MM.1S (cell line): ENCODE data around the gene TCF15.

Experiments used
- DNase-seq: peaks from one replicate; pipeline ENCODE4 v3.0.0-alpha.2; 2015
- H2AFZ ChIP-seq: fragments of 300-600 bp; sonication (generic); 2 replicates; pipeline ENCODE4 v1.6.0; 2016; ENCODE audit warnings: antibody characterized with exemption, low read length
- H3F3A ChIP-seq: fragments of 300-600 bp; sonication (generic); 2 replicates; pipeline ENCODE4 v1.6.1; 2016; ENCODE audit warnings: mild to moderate bottlenecking, antibody characterized with exemption, low read length, moderate library complexity, mixed read lengths; ENCODE audit not compliant: insufficient read depth
- H3K27ac ChIP-seq: fragments of 300-600 bp; sonication (generic); 2 replicates; pipeline ENCODE4 v1.5.1; 2016; ENCODE audit warnings: mild to moderate bottlenecking, low read length
- H3K27me3 ChIP-seq: fragments of 300-600 bp; sonication (generic); replicated peaks from 2 replicates; pipeline ENCODE4 v1.6.0; 2016; ENCODE audit warnings: low read length; ENCODE audit not compliant: insufficient read depth
- H3K36me3 ChIP-seq: fragments of 300-600 bp; sonication (generic); replicated peaks from 2 replicates; pipeline ENCODE4 v1.6.1; 2016; ENCODE audit warnings: mild to moderate bottlenecking, low read length, mixed read lengths; ENCODE audit not compliant: insufficient read depth
- H3K4me1 ChIP-seq: fragments of 300-600 bp; sonication (generic); 2 replicates; pipeline ENCODE4 v1.6.1; 2016; ENCODE audit warnings: low read length, mixed read lengths
- H3K4me2 ChIP-seq: fragments of 300-600 bp; sonication (generic); 2 replicates; pipeline ENCODE4 v1.6.0; 2016; ENCODE audit warnings: low read depth, low read length
- H3K4me3 ChIP-seq: fragments of 300-600 bp; sonication (generic); 2 replicates; pipeline ENCODE4 v1.5.1; 2016; ENCODE audit warnings: low read length, mixed read lengths
- H3K79me2 ChIP-seq: fragments of 300-600 bp; sonication (generic); 2 replicates; pipeline ENCODE4 v1.6.1; 2016; ENCODE audit warnings: mixed run types, low read length, mixed read lengths
- H3K9ac ChIP-seq: fragments of 300-600 bp; sonication (generic); 2 replicates; pipeline ENCODE4 v1.6.1; 2016; ENCODE audit warnings: low read length, mixed read lengths
- H3K9me2 ChIP-seq: fragments of 300-600 bp; sonication (generic); replicated peaks from 2 replicates; pipeline ENCODE4 v1.6.1; 2016; ENCODE audit warnings: mild to moderate bottlenecking, low read length, mixed read lengths; ENCODE audit not compliant: insufficient read depth
- H3K9me3 ChIP-seq: fragments of 300-600 bp; sonication (generic); replicated peaks from 2 replicates; pipeline ENCODE4 v1.6.1; 2016; ENCODE audit warnings: mild to moderate bottlenecking, low read length, mixed read lengths; ENCODE audit not compliant: insufficient read depth
- H4K20me1 ChIP-seq: fragments of 300-600 bp; sonication (generic); 2 replicates; pipeline ENCODE4 v1.6.1; 2016; ENCODE audit warnings: mild to moderate bottlenecking, low read length, moderate library complexity, mixed read lengths; ENCODE audit not compliant: insufficient read depth
- EZH2 ChIP-seq: fragments of 300-600 bp; sonication (generic); optimal IDR thresholded peaks from 2 replicates; pipeline ENCODE3; 2017; ENCODE audit warnings: low read depth, mild to moderate bottlenecking, antibody characterized with exemption, low read length, mixed read lengths
- EZH2phosphoT487 ChIP-seq: fragments of 300-600 bp; sonication (generic); IDR thresholded peaks from 2 replicates; pipeline ENCODE4 v1.6.1; 2018; ENCODE audit warnings: antibody characterized with exemption, low read length
- TF ChIP-seq, protein P1 (sequence below): fragments of 300-600 bp; sonication (generic); IDR thresholded peaks from 2 replicates; pipeline ENCODE4 v1.5.1; 2016; ENCODE audit warnings: antibody characterized with exemption, low read length, mixed read lengths

TCF15 gene

DNA sequence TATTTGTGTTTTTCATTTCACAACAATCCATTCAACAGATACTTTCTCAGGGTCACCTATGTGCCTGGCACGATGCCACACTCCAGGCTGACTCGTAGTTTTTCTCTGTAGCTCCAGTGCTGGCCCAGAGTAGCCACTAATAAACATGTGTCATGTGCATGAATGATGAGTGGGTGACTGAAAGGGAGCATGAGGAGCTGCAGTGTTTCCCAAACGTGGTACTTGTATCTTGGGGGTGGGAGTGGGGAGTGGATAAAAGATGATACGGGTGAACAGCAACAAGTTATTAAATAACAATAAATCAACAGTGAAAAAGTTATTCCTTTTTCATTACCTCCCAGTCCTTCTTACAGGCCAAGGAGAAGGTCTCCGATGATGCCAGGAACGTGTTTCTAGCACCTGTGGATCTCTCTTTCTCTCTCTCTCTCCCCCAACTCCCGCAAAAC, 25.8 kb upstream of the TCF15 start:
- Histone ChIP-seq H3F3A (no peaks in the 10 kb centered on the region), H3K27me3 (0 out of 2 replicates have a peak, but pooled peaks cover 5% of the 10 kb centered on the region), H3K4me1 (no peaks in the 10 kb centered on the region), H3K27ac (no peak overlapping the region), H3K9me2 (no peaks in the 10 kb centered on the region), H3K9ac (no peak overlapping the region), H3K36me3 (no peaks in the 10 kb centered on the region), H3K4me3 (no peak overlapping the region), H2AFZ (no peak overlapping the region), H4K20me1 (no peaks in the 10 kb centered on the region), H3K9me3 (no peaks in the 10 kb centered on the region), H3K79me2 (no peaks in the 10 kb centered on the region), H3K4me2 (no peak overlapping the region)
- TF ChIP-seq, protein P1, sequence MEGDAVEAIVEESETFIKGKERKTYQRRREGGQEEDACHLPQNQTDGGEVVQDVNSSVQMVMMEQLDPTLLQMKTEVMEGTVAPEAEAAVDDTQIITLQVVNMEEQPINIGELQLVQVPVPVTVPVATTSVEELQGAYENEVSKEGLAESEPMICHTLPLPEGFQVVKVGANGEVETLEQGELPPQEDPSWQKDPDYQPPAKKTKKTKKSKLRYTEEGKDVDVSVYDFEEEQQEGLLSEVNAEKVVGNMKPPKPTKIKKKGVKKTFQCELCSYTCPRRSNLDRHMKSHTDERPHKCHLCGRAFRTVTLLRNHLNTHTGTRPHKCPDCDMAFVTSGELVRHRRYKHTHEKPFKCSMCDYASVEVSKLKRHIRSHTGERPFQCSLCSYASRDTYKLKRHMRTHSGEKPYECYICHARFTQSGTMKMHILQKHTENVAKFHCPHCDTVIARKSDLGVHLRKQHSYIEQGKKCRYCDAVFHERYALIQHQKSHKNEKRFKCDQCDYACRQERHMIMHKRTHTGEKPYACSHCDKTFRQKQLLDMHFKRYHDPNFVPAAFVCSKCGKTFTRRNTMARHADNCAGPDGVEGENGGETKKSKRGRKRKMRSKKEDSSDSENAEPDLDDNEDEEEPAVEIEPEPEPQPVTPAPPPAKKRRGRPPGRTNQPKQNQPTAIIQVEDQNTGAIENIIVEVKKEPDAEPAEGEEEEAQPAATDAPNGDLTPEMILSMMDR: no peak
- no peak for TF ChIP-seq EZH2
- no peak for TF ChIP-seq EZH2phosphoT487
- DNase-seq: no peak

DNA sequence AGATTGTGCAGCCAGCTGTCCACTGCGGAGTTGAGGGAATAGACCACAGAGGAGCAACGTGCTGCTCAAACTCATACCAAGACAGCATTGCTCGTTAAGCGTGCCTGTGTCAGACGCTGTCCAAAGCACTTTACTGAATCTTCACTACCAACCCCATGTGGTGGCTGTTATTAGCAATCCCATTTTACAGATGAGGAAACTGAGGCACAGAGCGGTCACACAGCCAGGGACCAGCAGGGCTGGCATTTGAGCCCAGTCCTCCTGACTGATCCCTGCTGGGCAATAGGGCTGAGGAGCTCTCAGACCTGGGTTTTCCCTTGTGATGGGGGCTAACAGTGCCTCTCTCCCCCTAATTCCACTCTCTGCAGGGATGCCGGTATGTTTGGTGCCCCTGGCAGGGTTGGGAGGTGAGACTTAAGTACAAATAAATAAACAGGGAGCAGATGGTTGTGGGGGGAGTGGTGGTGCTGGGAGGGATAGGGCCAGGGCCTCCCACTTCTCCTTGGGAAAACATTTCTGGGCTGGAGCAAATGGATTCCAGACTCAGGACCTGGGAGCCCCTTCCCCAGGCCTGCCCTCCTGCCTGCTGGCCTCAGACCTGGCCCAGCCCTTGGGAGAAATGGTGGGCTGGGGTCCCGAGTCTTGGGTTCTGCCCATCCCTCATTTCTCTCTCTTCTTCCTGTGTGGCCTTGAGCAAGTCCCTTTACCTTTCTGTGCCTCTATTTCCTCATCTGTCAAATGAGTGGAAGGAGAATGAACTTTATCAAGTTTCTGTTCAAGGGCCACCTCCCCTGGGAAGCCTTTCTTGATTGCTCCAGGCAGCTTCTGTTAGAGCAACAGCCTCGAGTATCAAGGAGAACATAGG, 25.2 kb upstream of the TCF15 start:
- no peaks in the 10 kb centered on the region for H3K9me2 ChIP-seq
- H3K4me3 ChIP-seq: no peak overlapping the region
- TF ChIP-seq EZH2: no peak
- TF ChIP-seq, protein P1: no peak
- TF ChIP-seq EZH2phosphoT487: no peak
- no peaks in the 10 kb centered on the region for H3K4me1 ChIP-seq
- no peaks in the 10 kb centered on the region for H3K36me3 ChIP-seq
- H3K9me3 ChIP-seq: no peaks in the 10 kb centered on the region
- H2AFZ ChIP-seq: no peak overlapping the region
- H3K79me2 ChIP-seq: no peaks in the 10 kb centered on the region
- DNase-seq: no peak
- 0 out of 2 replicates have a peak, but pooled peaks cover under 1% of the 10 kb centered on the region for H3K27me3 ChIP-seq
- no peaks in the 10 kb centered on the region for H3F3A ChIP-seq
- H3K9ac ChIP-seq: no peak overlapping the region
- no peaks in the 10 kb centered on the region for H4K20me1 ChIP-seq
- H3K4me2 ChIP-seq: no peak overlapping the region
- no peak overlapping the region for H3K27ac ChIP-seq

DNA sequence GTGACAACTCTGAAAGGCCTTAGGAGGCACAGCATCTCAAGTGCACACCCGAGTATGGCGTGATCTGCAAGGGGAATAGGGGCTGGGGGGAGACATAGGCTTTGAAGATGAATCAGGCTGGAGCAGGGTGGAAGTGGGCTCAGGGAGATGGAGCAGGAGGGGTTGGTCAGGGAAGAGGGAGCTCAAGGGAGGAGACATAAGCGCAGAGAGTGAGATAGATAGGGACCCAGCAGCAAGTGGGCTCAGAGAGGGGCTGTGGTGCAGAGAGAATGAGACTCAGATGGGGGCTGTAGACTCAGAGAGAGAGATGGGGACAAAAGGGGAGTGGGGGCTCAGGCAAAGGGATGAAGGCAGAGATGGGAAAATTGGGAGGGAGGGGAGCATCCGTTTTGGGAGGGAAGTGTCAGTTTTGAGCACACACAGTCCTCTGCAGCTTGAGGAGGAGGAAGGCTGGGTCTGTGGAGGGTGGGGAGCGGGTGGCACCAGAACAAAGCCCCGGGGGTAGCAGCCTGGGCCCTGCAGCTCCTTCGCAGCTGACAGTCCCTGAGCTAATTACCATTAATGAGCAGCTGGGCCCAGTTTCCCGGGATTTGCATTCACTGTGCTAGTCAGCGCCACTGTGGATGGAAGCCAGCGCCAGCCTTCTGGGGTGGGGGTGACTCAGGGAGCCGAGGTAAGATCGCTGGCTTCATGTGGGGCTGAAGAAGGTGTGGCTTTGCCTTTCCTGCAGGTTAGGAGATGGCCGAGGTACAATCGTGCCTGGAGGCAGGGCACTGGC, 24.2 kb upstream of the TCF15 start:
- H3K4me3 ChIP-seq: no peak overlapping the region
- no peak for DNase-seq

More for the DNA sequence above, 24.2 kb upstream of the TCF15 start:
- H4K20me1 ChIP-seq: no peaks in the 10 kb centered on the region
- no peak overlapping the region for H3K27ac ChIP-seq
- H2AFZ ChIP-seq: no peak overlapping the region
- no peaks in the 10 kb centered on the region for H3K4me1 ChIP-seq
- no peaks in the 10 kb centered on the region for H3K36me3 ChIP-seq
- no peak overlapping the region for H3K9ac ChIP-seq
- H3K9me3 ChIP-seq: no peaks in the 10 kb centered on the region
- no peak overlapping the region for H3K4me2 ChIP-seq
- H3F3A ChIP-seq: no peaks in the 10 kb centered on the region
- TF ChIP-seq EZH2 (no peak), EZH2phosphoT487 (no peak)
- TF ChIP-seq, protein P1: no peak
- H3K9me2 ChIP-seq: no peaks in the 10 kb centered on the region
- no peaks in the 10 kb centered on the region for H3K27me3 ChIP-seq
- H3K79me2 ChIP-seq: no peaks in the 10 kb centered on the region
